OCI-LY1 (cell line): ENCODE measurements around the gene INTS3.

Experiments
- EZH2 ChIP-seq: fragments of 200-600 bp; sonication (generic), shearing (Covaris generic); IDR thresholded peaks from 2 replicates; pipeline ENCODE4 v1.8.0; 2017; ENCODE audit warnings: borderline replicate concordance, mixed run types, mild to moderate bottlenecking, antibody characterized with exemption, low read length, moderate library complexity, mixed read lengths
- TF ChIP-seq, protein P1 (sequence below): fragments of 200-600 bp; sonication (generic), shearing (Covaris generic); IDR thresholded peaks from 2 replicates; pipeline ENCODE4 v1.5.1; 2017; ENCODE audit warnings: mild to moderate bottlenecking, antibody characterized with exemption, low read length, moderate library complexity, mixed read lengths

DNA sequence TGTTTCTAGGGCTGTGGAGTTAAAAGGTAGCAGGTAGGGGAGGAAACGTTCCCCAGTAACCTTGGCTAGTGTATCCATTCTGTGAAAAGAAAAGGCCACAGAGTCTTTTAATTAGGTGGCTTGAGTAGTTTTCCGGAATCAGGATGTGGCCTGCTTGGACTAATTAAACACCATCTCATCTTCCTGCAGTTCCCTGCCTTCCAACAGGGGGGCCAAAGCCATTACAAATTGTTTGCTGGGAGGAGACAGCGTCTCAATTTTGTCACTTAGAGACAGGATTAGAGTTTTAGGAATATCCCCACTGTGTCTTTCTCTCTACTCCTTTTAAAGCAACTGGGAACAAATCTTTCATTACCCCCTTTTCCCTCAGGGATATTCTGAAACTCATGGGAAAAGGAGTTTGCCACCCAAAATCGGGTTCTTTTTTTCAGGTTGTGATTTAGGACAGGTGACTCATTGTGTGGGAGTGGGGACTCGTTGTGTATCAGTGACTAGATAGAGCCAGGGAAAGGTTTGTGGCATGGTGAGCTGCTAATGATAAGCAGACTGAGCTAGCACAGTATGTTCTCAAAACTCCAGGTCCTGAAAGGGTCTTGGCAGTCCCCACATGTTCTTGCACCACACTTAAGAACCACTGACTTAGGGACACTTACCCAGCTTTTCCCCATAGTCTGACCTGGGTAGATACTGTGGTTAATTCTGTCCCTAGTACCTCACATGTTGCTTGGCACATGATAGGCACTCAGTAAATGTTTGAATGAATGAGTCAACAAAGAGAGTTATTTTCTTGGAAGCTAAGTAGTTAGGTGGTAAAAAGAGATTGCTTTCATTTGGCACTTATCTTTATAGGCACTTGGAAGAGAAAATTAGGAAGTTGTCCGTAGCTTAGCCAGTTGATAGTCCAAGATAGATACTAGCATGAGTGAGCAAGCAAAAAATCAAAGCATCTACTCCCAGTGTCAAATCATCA lies 22.5 kb downstream of the INTS3 start:
- no peak for TF ChIP-seq EZH2
- TF ChIP-seq, protein P1, sequence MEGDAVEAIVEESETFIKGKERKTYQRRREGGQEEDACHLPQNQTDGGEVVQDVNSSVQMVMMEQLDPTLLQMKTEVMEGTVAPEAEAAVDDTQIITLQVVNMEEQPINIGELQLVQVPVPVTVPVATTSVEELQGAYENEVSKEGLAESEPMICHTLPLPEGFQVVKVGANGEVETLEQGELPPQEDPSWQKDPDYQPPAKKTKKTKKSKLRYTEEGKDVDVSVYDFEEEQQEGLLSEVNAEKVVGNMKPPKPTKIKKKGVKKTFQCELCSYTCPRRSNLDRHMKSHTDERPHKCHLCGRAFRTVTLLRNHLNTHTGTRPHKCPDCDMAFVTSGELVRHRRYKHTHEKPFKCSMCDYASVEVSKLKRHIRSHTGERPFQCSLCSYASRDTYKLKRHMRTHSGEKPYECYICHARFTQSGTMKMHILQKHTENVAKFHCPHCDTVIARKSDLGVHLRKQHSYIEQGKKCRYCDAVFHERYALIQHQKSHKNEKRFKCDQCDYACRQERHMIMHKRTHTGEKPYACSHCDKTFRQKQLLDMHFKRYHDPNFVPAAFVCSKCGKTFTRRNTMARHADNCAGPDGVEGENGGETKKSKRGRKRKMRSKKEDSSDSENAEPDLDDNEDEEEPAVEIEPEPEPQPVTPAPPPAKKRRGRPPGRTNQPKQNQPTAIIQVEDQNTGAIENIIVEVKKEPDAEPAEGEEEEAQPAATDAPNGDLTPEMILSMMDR: no peak
